IMR-90 (cell line): ENCODE results near the gene DEUP1. TPM values are rescaled to one million over a fixed set of nuclear protein-coding genes. Genes with fewer than 3 reads are reported as not detected.

ENCODE experiments used
- ATAC-seq: fragments of 200-7000 bp; cut with Tn5 transposase; 2 replicates; pipeline ENCODE4 v1.9.1; 2020; ENCODE audit warnings: low read depth, mild to moderate bottlenecking, moderate library complexity
- BruUV-seq: library from RNA; stranded (reverse); fragments of 400-500 nt; replicated peaks from 2 replicates; lab custom pipeline; 2021; lab: Mats Ljungman, UMichigan
- CTCF ChIA-PET: fragments of 300-600 bp; formaldehyde crosslinking; extraction: SDS; loops from one replicate; lab custom pipeline; 2021; ENCODE audit warnings: antibody characterized with exemption; lab: Yijun Ruan, JAX
- POLR2A ChIA-PET: fragments of 300-600 bp; sonication (Branson Sonifier 250); formaldehyde crosslinking; loops from one replicate; lab custom pipeline; 2022; ENCODE audit warnings: antibody characterized with exemption; ENCODE audit not compliant: unreplicated experiment; lab: Charles Lee
- DNase-seq: peaks from one replicate; pipeline ENCODE4 v3.0.0; 2013
- H2AFZ ChIP-seq: replicated peaks from 2 replicates; pipeline ENCODE3; 2013; ENCODE audit warnings: low read length, mild to moderate bottlenecking; ENCODE audit not compliant: poor library complexity
- H2AK5ac ChIP-seq: 2 replicates; pipeline ENCODE4 v1.6.1; 2013; ENCODE audit warnings: low read depth, low read length, inconsistent platforms
- H2AK9ac ChIP-seq: replicated peaks from 2 replicates; pipeline ENCODE3; 2013; ENCODE audit warnings: mild to moderate bottlenecking, low read depth, low read length, moderate library complexity; ENCODE audit not compliant: poor library complexity
- H2BK120ac ChIP-seq: 2 replicates; pipeline ENCODE4 v1.6.1; 2013; ENCODE audit warnings: low read depth, low read length, inconsistent platforms
- H2BK15ac ChIP-seq: 3 replicates; pipeline ENCODE4 v1.6.1; 2013; ENCODE audit warnings: low read depth, low read length, inconsistent platforms
- H2BK20ac ChIP-seq: 2 replicates; pipeline ENCODE4 v1.6.1; 2013; ENCODE audit warnings: low read depth, mild to moderate bottlenecking, inconsistent platforms, low read length, moderate library complexity
- H2BK5ac ChIP-seq: 2 replicates; pipeline ENCODE4 v1.6.1; 2013; ENCODE audit warnings: mild to moderate bottlenecking, low read depth, low read length, inconsistent platforms; ENCODE audit not compliant: poor library complexity, severe bottlenecking
- H3K14ac ChIP-seq: replicated peaks from 2 replicates; pipeline ENCODE4 v1.6.1; 2013; ENCODE audit warnings: low read depth, low read length, inconsistent platforms
- H3K18ac ChIP-seq: 2 replicates; pipeline ENCODE4 v1.6.1; 2013; ENCODE audit warnings: low read depth, low read length, control low read depth
- H3K23ac ChIP-seq: 2 replicates; pipeline ENCODE4 v1.6.1; 2013; ENCODE audit warnings: low read depth, low read length, inconsistent platforms
- H3K27ac ChIP-seq: 2 replicates; pipeline ENCODE4 v1.5.1; 2013; ENCODE audit warnings: mild to moderate bottlenecking, control low read depth, low read length; ENCODE audit not compliant: insufficient read depth
- H3K27me3 ChIP-seq: 2 replicates; pipeline ENCODE4 v1.6.1; 2013; ENCODE audit warnings: low read length; ENCODE audit not compliant: control insufficient read depth, insufficient read depth
- H3K36me3 ChIP-seq: 2 replicates; pipeline ENCODE4 v1.6.1; 2013; ENCODE audit warnings: low read length, mixed read lengths; ENCODE audit not compliant: control insufficient read depth, insufficient read depth
- H3K4ac ChIP-seq: 2 replicates; pipeline ENCODE4 v1.6.1; 2013; ENCODE audit warnings: low read depth, low read length, inconsistent platforms
- H3K4me1 ChIP-seq: 2 replicates; pipeline ENCODE4 v1.6.1; 2013; ENCODE audit warnings: low read length, mixed read lengths; ENCODE audit not compliant: control insufficient read depth, insufficient read depth
- H3K4me2 ChIP-seq: 2 replicates; pipeline ENCODE4 v1.6.1; 2013; ENCODE audit warnings: low read depth, mild to moderate bottlenecking, control low read depth, low read length, moderate library complexity
- H3K4me3 ChIP-seq: 2 replicates; pipeline ENCODE4 v1.5.1; 2013; ENCODE audit warnings: low read depth, mild to moderate bottlenecking, control low read depth, low read length, moderate library complexity; ENCODE audit not compliant: insufficient read depth
- H3K56ac ChIP-seq: 2 replicates; pipeline ENCODE4 v1.6.1; 2013; ENCODE audit warnings: low read length, inconsistent platforms; ENCODE audit not compliant: insufficient read depth; ENCODE audit errors: extremely low read depth
- H3K79me1 ChIP-seq, 2 experiments: 2 replicates each; pipeline ENCODE4 v1.6.1; 2013; ENCODE audit warnings: low read length in 2 of 2, inconsistent platforms in 1 of 2, low read depth in 1 of 2
- H3K9ac ChIP-seq: 2 replicates; pipeline ENCODE4 v1.6.1; 2013; ENCODE audit warnings: low read depth, low read length, control low read depth
- H3K9me1 ChIP-seq: 2 replicates; pipeline ENCODE4 v1.6.1; 2013; ENCODE audit warnings: low read length, inconsistent platforms; ENCODE audit not compliant: insufficient read depth
- H3K9me3 ChIP-seq: 2 replicates; pipeline ENCODE4 v1.6.1; 2013; ENCODE audit warnings: low read length; ENCODE audit not compliant: control insufficient read depth, insufficient read depth
- H4K20me1 ChIP-seq: 2 replicates; pipeline ENCODE4 v1.6.1; 2013; ENCODE audit warnings: low read length, inconsistent platforms; ENCODE audit not compliant: insufficient read depth
- H4K5ac ChIP-seq: 2 replicates; pipeline ENCODE4 v1.6.1; 2013; ENCODE audit warnings: mild to moderate bottlenecking, low read depth, low read length, control low read depth
- H4K8ac ChIP-seq, 2 experiments: 2 replicates each; pipeline ENCODE4 v1.6.1; 2013; ENCODE audit warnings: low read depth in 2 of 2, low read length in 2 of 2, control low read depth in 1 of 2, inconsistent platforms in 1 of 2
- H4K91ac ChIP-seq: 2 replicates; pipeline ENCODE4 v1.6.1; 2013; ENCODE audit warnings: low read depth, low read length, inconsistent platforms; ENCODE audit not compliant: insufficient read depth
- BHLHE40 ChIP-seq: fragments of 150-350 bp; IDR thresholded peaks from 2 replicates; pipeline ENCODE4 v1.6.1; 2016; ENCODE audit warnings: mild to moderate bottlenecking, low read depth, low read length
- CEBPB ChIP-seq: IDR thresholded peaks from 2 replicates; pipeline ENCODE4 v1.6.1; 2012; ENCODE audit warnings: low read depth, low read length, improper control_type of control experiment
- CHD1 ChIP-seq: IDR thresholded peaks from 2 replicates; pipeline ENCODE4 v1.6.1; 2012; ENCODE audit warnings: low read depth, low read length, improper control_type of control experiment
- FOS ChIP-seq: fragments of 150-350 bp; IDR thresholded peaks from 2 replicates; pipeline ENCODE4 v1.6.1; 2016; ENCODE audit warnings: low read depth, low read length
- MAFK ChIP-seq: IDR thresholded peaks from 2 replicates; pipeline ENCODE4 v1.6.1; 2012; ENCODE audit warnings: low read depth, low read length, improper control_type of control experiment
- MAZ ChIP-seq: IDR thresholded peaks from 2 replicates; pipeline ENCODE4 v1.6.1; 2012; ENCODE audit warnings: low read depth, mild to moderate bottlenecking, low read length, improper control_type of control experiment, moderate library complexity, borderline replicate concordance
- MXI1 ChIP-seq: IDR thresholded peaks from 2 replicates; pipeline ENCODE4 v1.6.1; 2012; ENCODE audit warnings: low read depth, mild to moderate bottlenecking, low read length, moderate library complexity, borderline replicate concordance
- NFE2L2 ChIP-seq: fragments of 150-350 bp; IDR thresholded peaks from 2 replicates; pipeline ENCODE4 v1.6.1; 2016; ENCODE audit warnings: low read depth, mild to moderate bottlenecking, low read length
- POLR2A ChIP-seq: IDR thresholded peaks from 2 replicates; pipeline ENCODE4 v1.6.1; 2012; ENCODE audit warnings: mild to moderate bottlenecking, low read depth, low read length
- RAD21 ChIP-seq: IDR thresholded peaks from 2 replicates; pipeline ENCODE4 v1.6.1; 2012; ENCODE audit warnings: low read length, improper control_type of control experiment
- RCOR1 ChIP-seq: IDR thresholded peaks from 2 replicates; pipeline ENCODE4 v1.6.1; 2012; ENCODE audit warnings: mild to moderate bottlenecking, low read length, improper control_type of control experiment; ENCODE audit not compliant: insufficient replicate concordance
- RFX5 ChIP-seq: IDR thresholded peaks from 2 replicates; pipeline ENCODE4 v1.8.0; 2012; ENCODE audit warnings: low read depth, mild to moderate bottlenecking, low read length, moderate library complexity
- SMC3 ChIP-seq: fragments of 150-350 bp; IDR thresholded peaks from 2 replicates; pipeline ENCODE4 v1.6.1; 2016; ENCODE audit warnings: low read depth, mild to moderate bottlenecking, antibody characterized with exemption, low read length, moderate library complexity
- WGBS, 2 experiments: methylation state at CpG; one replicate each; pipeline versions ENCODE4 v1.1.5 to v1.1.7; 2013; ENCODE audit warnings: missing lambda C conversion rate in 2 of 2; ENCODE audit not compliant: insufficient read length in 1 of 2; ENCODE audit errors: extremely low coverage in 2 of 2; 5-methylcytosine and 5-hydroxymethylcytosine counted together
- dilution Hi-C: fragments of 300-500 bp; cut with HindIII; formaldehyde crosslinking; loops from one replicate; pipeline ENCODE4 v1.14.3; 2018; ENCODE audit warnings: low sequenced_read_pairs; ENCODE audit not compliant: unreplicated experiment
- in situ Hi-C: fragments of 300-500 bp; cut with MboI; formaldehyde crosslinking; loops from 3 replicates; pipeline ENCODE4 v1.14.3; 2019; ENCODE audit warnings: low sequenced_read_pairs, inconsistent platforms, mixed read lengths
- intact Hi-C: fragments of 100-400 bp; cut with micrococcal nuclease; formaldehyde crosslinking; loops from 2 replicates; pipeline ENCODE4 v1.10.0; 2022
- polyA plus RNA-seq, 3 experiments: library from polyadenylated mRNA; depleted of rRNA; stranded (reverse); fragments of >200 nt; gene quantifications; 2 replicates each; pipeline ENCODE4 v1.2.3, GENCODE V29; 2012; ENCODE audit warnings: low replicate concordance in 1 of 3
- total RNA-seq: library from RNA; depleted of rRNA; stranded (reverse); fragments of >200 nt; gene quantifications from 2 replicates; pipeline ENCODE4 v1.2.3, GENCODE V29; 2012
- TF ChIP-seq, protein P1 (sequence below): conservative IDR thresholded peaks from 2 replicates; pipeline ENCODE4 v1.5.1; 2012; ENCODE audit warnings: mild to moderate bottlenecking, low read depth, low read length, improper control_type of control experiment
- TF ChIP-seq, protein P2 (sequence below): fragments of 150-350 bp; IDR thresholded peaks from 2 replicates; pipeline ENCODE4 v1.6.1; 2017; ENCODE audit warnings: mild to moderate bottlenecking, antibody characterized with exemption, low read length, low read depth
- TF ChIP-seq, protein P3 (sequence below): fragments of 150-350 bp; IDR thresholded peaks from 2 replicates; pipeline ENCODE4 v1.6.1; 2016; ENCODE audit warnings: low read depth, mild to moderate bottlenecking, low read length, moderate library complexity, borderline replicate concordance

The DEUP1 gene
- total and polyA plus RNA-seq, 2 of the 4 experiments (the other 2 are of a cell fraction), result not detected

DNA sequence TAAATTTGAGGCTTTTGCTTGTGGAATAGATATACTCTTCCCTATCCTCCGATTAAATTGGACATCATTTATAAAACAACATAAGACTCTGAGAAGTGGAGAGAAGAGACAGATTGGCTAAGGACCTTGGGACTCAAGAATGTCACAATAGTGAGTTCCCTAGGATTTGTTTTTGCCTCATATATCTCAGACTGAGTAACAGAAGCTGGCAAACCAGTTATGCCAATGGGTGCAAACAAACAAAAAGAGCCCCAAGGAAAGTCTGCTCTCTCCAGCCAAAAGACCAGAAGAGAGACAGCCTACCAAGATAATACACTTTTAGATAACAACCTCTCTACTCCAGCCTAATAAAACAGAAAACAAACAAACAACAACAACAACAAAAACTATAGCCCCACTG lies 28.9 kb downstream of the DEUP1 start:
- Histone ChIP-seq H4K8ac (no peak overlapping the region), H4K5ac (no peak overlapping the region), H2BK15ac (no peak overlapping the region), H3K23ac (no peak overlapping the region), H2AFZ (no peak overlapping the region), H2AK9ac (no peak overlapping the region), H2AK5ac (no peak overlapping the region), H2BK120ac (no peak overlapping the region), H3K4ac (no peak overlapping the region), H4K91ac (no peak overlapping the region), H3K4me3 (no peak overlapping the region), H3K27me3 (no peaks in the 10 kb centered on the region), H3K4me1 (no peaks in the 10 kb centered on the region), H3K9me3 (no peaks in the 10 kb centered on the region), H3K56ac (no peak overlapping the region), H3K27ac (no peak overlapping the region), H3K9ac (no peak overlapping the region), H4K20me1 (no peaks in the 10 kb centered on the region), H3K18ac (no peak overlapping the region), H2BK5ac (no peak overlapping the region), H2BK20ac (no peak overlapping the region), H3K79me1 (no peaks in the 10 kb centered on the region), H3K14ac (no peak overlapping the region), H3K9me1 (no peaks in the 10 kb centered on the region), H3K36me3 (no peaks in the 10 kb centered on the region), H3K4me2 (no peak overlapping the region)
- intact Hi-C loops, result no loop called here
- DNase-seq (no peak), ATAC-seq (no peak)
- in situ Hi-C loops, result no loop called here
- no CpG with 5 or more reads among the region's 1 CpG for WGBS, 2 experiments
- TF ChIP-seq, protein P1, sequence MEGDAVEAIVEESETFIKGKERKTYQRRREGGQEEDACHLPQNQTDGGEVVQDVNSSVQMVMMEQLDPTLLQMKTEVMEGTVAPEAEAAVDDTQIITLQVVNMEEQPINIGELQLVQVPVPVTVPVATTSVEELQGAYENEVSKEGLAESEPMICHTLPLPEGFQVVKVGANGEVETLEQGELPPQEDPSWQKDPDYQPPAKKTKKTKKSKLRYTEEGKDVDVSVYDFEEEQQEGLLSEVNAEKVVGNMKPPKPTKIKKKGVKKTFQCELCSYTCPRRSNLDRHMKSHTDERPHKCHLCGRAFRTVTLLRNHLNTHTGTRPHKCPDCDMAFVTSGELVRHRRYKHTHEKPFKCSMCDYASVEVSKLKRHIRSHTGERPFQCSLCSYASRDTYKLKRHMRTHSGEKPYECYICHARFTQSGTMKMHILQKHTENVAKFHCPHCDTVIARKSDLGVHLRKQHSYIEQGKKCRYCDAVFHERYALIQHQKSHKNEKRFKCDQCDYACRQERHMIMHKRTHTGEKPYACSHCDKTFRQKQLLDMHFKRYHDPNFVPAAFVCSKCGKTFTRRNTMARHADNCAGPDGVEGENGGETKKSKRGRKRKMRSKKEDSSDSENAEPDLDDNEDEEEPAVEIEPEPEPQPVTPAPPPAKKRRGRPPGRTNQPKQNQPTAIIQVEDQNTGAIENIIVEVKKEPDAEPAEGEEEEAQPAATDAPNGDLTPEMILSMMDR, result no peak
- no peak for TF ChIP-seq RCOR1
- TF ChIP-seq NFE2L2, result no peak
- no peak for TF ChIP-seq MAZ
- TF ChIP-seq MXI1, result no peak
- TF ChIP-seq FOS, result no peak
- no peak for TF ChIP-seq MAFK
- TF ChIP-seq SMC3, result no peak
- no peak for TF ChIP-seq CEBPB
- TF ChIP-seq, protein P2, sequence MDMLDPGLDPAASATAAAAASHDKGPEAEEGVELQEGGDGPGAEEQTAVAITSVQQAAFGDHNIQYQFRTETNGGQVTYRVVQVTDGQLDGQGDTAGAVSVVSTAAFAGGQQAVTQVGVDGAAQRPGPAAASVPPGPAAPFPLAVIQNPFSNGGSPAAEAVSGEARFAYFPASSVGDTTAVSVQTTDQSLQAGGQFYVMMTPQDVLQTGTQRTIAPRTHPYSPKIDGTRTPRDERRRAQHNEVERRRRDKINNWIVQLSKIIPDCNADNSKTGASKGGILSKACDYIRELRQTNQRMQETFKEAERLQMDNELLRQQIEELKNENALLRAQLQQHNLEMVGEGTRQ, result no peak
- no peak for TF ChIP-seq POLR2A
- TF ChIP-seq, protein P3, sequence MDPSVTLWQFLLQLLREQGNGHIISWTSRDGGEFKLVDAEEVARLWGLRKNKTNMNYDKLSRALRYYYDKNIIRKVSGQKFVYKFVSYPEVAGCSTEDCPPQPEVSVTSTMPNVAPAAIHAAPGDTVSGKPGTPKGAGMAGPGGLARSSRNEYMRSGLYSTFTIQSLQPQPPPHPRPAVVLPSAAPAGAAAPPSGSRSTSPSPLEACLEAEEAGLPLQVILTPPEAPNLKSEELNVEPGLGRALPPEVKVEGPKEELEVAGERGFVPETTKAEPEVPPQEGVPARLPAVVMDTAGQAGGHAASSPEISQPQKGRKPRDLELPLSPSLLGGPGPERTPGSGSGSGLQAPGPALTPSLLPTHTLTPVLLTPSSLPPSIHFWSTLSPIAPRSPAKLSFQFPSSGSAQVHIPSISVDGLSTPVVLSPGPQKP, result no peak
- TF ChIP-seq RAD21, result no peak
- no peak for TF ChIP-seq RFX5
- no peak for TF ChIP-seq CHD1
- no peak for TF ChIP-seq BHLHE40
- CTCF ChIA-PET, result interaction anchor here (0.5 kb wide), 1 partner anchor 703 kb away, joined by 3 read pairs; no protein-coding TSS in a partner anchor
- POLR2A ChIA-PET, result no interaction called here
- dilution Hi-C loops, result no loop called here
- BruUV-seq, result no TSS peak
